Measurements from ENCODE around the gene PAX6.

Gene PAX6

GRCh38 chr11:31807799-31808667, 3.1 kb downstream of the PAX6 start:
- no peak for DNase-seq
- peaks cover 97% of the 10 kb centered on the region for H3K27me3 ChIP-seq (replicated peaks)
- no peak overlapping the region for H3K27ac ChIP-seq
- H3K4me3 ChIP-seq (ENCODE audit: low read depth, low read length): peak overlapping the region; percentile 15
- H3K36me3 ChIP-seq (replicated peaks): no peaks in the 10 kb centered on the region
- in situ Hi-C loops (cut with HindIII; ENCODE audit: low pct_ligation_motif_present, low sequenced_read_pairs): no loop called here
- no peak for TF ChIP-seq CTCF (IDR thresholded peaks at IDR 0.05; ENCODE audit: low read depth, low read length, missing control alignments)

- H3K27ac ChIP-seq: no peak overlapping the region
- no peak for DNase-seq
- H3K4me3 ChIP-seq (ENCODE audit: low read depth, low read length): no peak overlapping the region
- in situ Hi-C loops (cut with HindIII; ENCODE audit: low pct_ligation_motif_present, low sequenced_read_pairs): no loop called here
- H3K36me3 ChIP-seq (replicated peaks): no peaks in the 10 kb centered on the region
- TF ChIP-seq CTCF (IDR thresholded peaks at IDR 0.05; ENCODE audit: low read depth, low read length, missing control alignments): no peak
- H3K27me3 ChIP-seq (replicated peaks): peaks cover 94% of the 10 kb centered on the region
These were observed 4.0 kb downstream of the PAX6 start for GRCh38 chr11:31806928-31807798.

- TF ChIP-seq CTCF (IDR thresholded peaks at IDR 0.05; ENCODE audit: low read depth, low read length, missing control alignments): no peak
- H3K27me3 ChIP-seq (replicated peaks): peaks cover 95% of the 10 kb centered on the region
- in situ Hi-C loops (cut with HindIII; ENCODE audit: low pct_ligation_motif_present, low sequenced_read_pairs): no loop called here
- no peak overlapping the region for H3K27ac ChIP-seq
- H3K36me3 ChIP-seq (replicated peaks): no peaks in the 10 kb centered on the region
- DNase-seq: no peak
- no peak overlapping the region for H3K4me3 ChIP-seq (ENCODE audit: low read depth, low read length)
These were observed 4.8 kb downstream of the PAX6 start for GRCh38 chr11:31806186-31806927.

GRCh38 chr11:31805629-31806185, 5.4 kb downstream of the PAX6 start:
- Histone ChIP-seq H3K4me3 (ENCODE audit: low read depth, low read length) (no peak overlapping the region), H3K27me3 (replicated peaks) (peaks cover 95% of the 10 kb centered on the region), H3K36me3 (replicated peaks) (no peaks in the 10 kb centered on the region), H3K27ac (no peak overlapping the region)
- in situ Hi-C loops (cut with HindIII; ENCODE audit: low pct_ligation_motif_present, low sequenced_read_pairs): no loop called here
- TF ChIP-seq CTCF (IDR thresholded peaks at IDR 0.05; ENCODE audit: low read depth, low read length, missing control alignments): no peak
- no peak for DNase-seq

- no peak for DNase-seq
- no peaks in the 10 kb centered on the region for H3K36me3 ChIP-seq (replicated peaks)
- in situ Hi-C loops (cut with HindIII; ENCODE audit: low pct_ligation_motif_present, low sequenced_read_pairs): no loop called here
- peaks cover 95% of the 10 kb centered on the region for H3K27me3 ChIP-seq (replicated peaks)
- H3K4me3 ChIP-seq (ENCODE audit: low read depth, low read length): no peak overlapping the region
- no peak for TF ChIP-seq CTCF (IDR thresholded peaks at IDR 0.05; ENCODE audit: low read depth, low read length, missing control alignments)
- no peak overlapping the region for H3K27ac ChIP-seq
These were observed 6.0 kb downstream of the PAX6 start for GRCh38 chr11:31805037-31805628.

Measured in brain microvascular endothelial cell (primary cell).